GM19324 (cell line): ENCODE measurements around the gene MTA1.

Experiments used
- ATAC-seq: cut with Tn5 transposase; IDR thresholded peaks from one replicate; pipeline ENCODE4 v1.9.1; 2021; ENCODE audit warnings: mild to moderate bottlenecking, moderate library complexity; ENCODE audit not compliant: unreplicated experiment, low FRiP score

The MTA1 gene

GRCh38 chr14:105439710-105440553 lies 20.3 kb downstream of the MTA1 start:
- ATAC-seq = no peak

GRCh38 chr14:105440554-105440900 lies 20.9 kb downstream of the MTA1 start:
- no peak for ATAC-seq

- ATAC-seq = no peak
Observed at GRCh38 chr14:105440992-105441391, 21.4 kb downstream of the MTA1 start.

GRCh38 chr14:105442125-105442524 lies 22.5 kb downstream of the MTA1 start:
- no peak for ATAC-seq

GRCh38 chr14:105442834-105443233 lies 23.2 kb downstream of the MTA1 start:
- no peak for ATAC-seq

GRCh38 chr14:105444859-105445258 lies 25.2 kb downstream of the MTA1 start:
- no peak for ATAC-seq

GRCh38 chr14:105445290-105445689 lies 25.7 kb downstream of the MTA1 start:
- no peak for ATAC-seq

GRCh38 chr14:105445901-105446845 lies 26.5 kb downstream of the MTA1 start:
- no peak for ATAC-seq

GRCh38 chr14:105446971-105447370 lies 27.3 kb downstream of the MTA1 start:
- ATAC-seq = no peak

- ATAC-seq = no peak
Observed at GRCh38 chr14:105447651-105448640, 28.3 kb downstream of the MTA1 start.

- ATAC-seq = no peak
Observed at GRCh38 chr14:105448706-105449111, 29.1 kb downstream of the MTA1 start.

- ATAC-seq = no peak
Observed at GRCh38 chr14:105449276-105450122, 29.9 kb downstream of the MTA1 start.

GRCh38 chr14:105450123-105450505 lies 30.5 kb downstream of the MTA1 start:
- no peak for ATAC-seq

- ATAC-seq = no peak
Observed at GRCh38 chr14:105450864-105451720, 31.5 kb downstream of the MTA1 start.

GRCh38 chr14:105452963-105453362 lies 33.3 kb downstream of the MTA1 start:
- ATAC-seq = no peak

- no peak for ATAC-seq
Observed at GRCh38 chr14:105453847-105454246, 34.2 kb downstream of the MTA1 start.

GRCh38 chr14:105455086-105455640 lies 35.5 kb downstream of the MTA1 start:
- ATAC-seq = no peak
